OCI-LY3 (cell line): ENCODE measurements around the gene DOCK9.

ENCODE experiments used
- CTCF ChIP-seq: fragments of 200-600, 300-600 bp; sonication (generic); IDR thresholded peaks from 2 replicates; pipeline ENCODE4 v1.5.1; 2014; ENCODE audit warnings: antibody characterized with exemption, low read length, low read depth
- EZH2phosphoT487 ChIP-seq: fragments of 200-600 bp; shearing (Covaris generic); IDR thresholded peaks from 2 replicates; pipeline ENCODE4 v1.6.1; 2018; ENCODE audit warnings: antibody characterized with exemption, mixed run types, low read depth

DNA sequence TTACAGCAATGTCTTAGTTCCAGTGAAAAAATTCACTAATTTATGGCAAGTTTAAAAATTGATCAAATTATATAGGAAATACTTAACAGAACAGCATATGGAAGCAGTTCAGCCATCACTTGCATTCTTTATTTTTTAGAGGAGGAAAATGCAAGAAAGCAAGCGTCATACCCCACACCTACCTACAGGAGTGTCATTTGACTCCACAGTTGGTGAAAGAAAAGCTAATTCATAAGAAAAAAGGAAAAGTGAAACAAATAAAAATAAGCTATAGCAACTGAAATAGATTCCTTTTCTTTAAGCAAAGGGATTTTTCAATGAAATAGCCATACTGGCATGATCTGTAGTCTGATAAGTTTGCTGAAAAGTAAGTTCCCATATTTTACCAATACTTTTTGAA lies 111.0 kb downstream of the DOCK9 start:
- no peak for TF ChIP-seq CTCF
- TF ChIP-seq EZH2phosphoT487: no peak
